ENCODE results near the gene RNF220.
"Not testable (repeated sequence)": the region's sequence is repeated elsewhere in the genome, so short reads cannot be mapped to it uniquely, and the experiment has no call there.

The RNF220 gene

DNA sequence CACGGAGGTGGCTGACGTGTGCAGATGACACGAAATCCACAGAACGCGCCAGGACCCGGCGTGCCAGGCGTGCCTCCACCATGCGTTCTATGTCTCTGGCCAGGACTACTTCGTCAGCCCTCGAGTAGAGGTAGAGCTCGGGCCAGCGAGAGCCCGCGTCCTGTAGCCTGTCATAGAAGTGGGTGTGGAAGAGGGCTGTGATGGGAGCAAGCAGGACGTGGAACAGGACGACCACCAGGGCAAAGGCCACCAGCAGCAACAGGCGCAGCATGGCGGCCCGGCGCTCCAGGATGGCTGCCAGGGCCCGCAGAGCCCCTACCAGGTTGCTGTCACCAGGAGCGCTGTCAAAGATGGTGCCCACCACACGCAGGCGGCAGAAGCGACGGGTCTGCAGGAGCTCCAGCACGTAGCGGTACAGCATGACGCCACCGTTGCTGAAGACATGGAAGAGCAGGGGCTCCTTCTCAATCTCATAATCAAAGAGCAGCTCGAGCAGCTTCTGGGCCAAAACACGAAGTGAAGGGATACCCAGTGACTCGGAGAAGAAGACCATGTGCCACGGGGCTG lies 249.6 kb downstream of the RNF220 start:
- DNase-seq (ENCODE audit: low read depth): no peak

DNA sequence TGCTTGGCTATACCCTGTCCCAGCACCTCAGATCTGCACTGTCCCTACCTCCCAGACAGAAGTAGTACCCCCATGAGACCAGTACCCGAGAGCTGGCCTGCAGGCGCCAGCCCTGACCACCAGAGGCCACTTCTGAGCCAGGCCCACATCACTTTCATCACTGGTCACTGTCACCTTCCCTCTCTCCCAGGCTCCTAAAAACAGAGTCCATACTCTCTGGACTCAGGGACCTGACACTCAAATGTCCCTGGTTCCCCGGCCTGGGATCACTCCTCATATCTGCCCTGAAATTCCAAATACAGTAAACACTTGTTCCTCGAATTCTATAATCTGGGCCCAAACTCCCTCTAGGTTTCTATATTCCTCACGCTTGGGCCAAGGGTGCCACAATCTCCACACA lies 250.6 kb downstream of the RNF220 start:
- no peak for DNase-seq (ENCODE audit: low read depth)

DNA sequence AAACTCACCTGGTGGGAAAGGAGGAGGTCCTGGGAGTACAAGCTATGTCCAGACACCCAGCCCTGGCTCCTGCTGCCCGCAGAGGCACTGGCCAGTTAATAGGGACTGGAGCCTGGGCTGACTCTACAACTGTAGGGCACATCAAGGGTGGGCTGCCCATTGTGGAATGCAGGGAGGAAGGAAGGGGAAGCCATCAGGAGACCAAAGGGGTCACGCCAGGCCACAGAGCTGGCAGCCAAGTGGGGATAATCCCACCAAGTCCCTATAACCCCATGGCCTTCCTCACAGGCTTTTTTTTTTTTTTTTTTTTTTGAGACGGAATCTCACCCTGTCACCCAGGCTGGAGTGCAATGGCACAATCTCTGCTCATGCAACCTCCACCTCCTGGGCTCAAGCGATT lies 254.5 kb downstream of the RNF220 start:
- no peak for DNase-seq (ENCODE audit: low read depth)

DNA sequence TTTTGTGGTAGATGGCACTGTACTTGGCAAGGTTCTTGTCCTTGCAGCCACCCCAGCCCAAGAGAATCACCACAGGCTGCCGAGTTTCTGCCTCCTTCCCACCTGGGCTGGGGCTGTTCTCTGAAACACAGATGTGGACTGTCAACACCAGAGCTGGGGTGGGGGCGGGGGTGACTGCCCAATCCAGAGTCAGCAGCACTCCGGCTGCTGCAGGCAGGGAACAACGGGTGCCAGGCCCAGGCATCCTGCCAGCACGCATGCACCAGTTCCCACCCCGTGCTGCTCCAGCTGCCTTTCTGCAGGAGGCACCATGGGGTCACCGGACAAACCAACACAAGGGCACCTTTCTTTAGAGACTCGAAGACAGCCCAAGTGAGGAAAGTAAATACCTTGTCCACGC lies 255.1 kb downstream of the RNF220 start:
- DNase-seq (ENCODE audit: low read depth): no peak

DNA sequence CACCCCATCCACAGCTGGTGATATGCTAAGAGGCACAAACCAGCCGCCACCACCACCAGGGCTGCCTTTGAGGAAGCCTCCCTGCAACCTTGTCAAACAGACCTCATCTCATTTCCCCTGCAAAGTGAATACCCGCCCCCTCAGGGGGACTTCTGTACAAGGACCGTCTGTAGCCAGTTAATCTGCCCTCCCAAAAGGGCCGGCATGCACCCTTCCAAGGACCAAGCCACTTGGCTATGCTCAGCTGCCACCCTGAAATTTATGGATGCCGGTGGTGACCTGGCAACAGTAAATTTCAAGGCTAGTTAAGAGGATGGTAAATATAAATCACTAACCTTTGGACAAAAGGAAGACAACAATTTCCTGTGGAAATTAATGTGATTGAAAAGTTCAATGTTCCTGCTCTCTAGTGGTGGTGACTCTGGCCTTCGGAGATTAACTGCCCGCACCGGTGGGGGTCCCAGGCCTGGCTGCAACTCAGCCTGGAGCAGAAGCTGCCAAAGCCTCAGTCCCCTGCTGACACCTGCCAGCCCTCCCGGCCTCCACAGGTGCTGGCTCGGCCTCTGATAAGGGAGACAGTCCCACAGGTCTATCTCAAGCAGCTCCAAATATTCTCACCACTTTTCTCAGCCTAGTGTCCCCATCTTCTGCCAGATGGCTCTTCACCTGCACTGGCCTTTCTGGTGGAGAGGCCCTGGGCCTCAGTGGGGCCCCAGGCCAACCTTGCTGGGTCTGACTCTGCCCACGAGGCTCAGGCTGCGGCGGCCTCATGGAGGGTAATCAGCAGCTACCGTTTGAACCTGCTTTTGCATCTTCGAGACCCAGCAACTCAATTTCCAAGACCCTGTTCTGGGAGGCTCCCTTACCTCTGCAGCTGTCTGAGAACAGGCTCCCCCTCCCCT lies 257.0 kb downstream of the RNF220 start:
- DNase-seq (ENCODE audit: low read depth): no peak

DNA sequence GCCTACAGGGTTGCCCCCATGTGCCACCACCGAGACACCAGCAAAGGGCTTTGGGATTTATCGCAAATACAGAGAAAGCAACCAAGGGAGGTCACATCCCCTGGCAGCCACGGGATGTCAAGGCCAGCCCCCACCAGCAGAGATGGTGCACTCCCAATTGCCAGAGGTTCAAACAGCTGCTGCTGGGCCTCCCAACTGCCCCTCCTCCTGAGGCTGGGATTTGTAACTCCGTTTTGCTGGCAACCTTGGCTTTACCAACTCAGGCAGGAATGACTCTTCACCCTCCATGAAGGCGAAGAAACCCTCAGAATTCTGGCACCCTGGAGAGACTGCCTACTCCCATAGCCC lies 257.6 kb downstream of the RNF220 start:
- DNase-seq (ENCODE audit: low read depth): no peak

DNA sequence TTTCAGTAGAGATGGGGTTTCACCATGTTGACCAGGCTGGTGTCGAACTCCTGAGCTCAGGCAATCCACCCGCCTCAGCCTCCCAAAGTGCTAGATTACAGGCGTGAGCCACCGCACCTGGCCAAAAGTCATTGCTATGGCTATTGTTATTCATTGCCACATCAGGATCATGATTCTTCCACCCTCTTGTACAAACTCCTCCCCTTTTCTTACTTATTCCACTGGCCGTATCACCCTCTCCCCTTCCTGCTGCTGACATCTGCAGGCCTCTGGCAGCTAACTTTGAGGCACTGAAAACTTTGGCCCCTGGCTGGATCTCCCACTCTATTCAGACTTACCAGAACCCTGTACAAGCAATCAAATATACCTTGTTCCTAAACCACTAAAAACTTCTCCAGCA lies 258.4 kb downstream of the RNF220 start:
- no peak for DNase-seq (ENCODE audit: low read depth)

DNA sequence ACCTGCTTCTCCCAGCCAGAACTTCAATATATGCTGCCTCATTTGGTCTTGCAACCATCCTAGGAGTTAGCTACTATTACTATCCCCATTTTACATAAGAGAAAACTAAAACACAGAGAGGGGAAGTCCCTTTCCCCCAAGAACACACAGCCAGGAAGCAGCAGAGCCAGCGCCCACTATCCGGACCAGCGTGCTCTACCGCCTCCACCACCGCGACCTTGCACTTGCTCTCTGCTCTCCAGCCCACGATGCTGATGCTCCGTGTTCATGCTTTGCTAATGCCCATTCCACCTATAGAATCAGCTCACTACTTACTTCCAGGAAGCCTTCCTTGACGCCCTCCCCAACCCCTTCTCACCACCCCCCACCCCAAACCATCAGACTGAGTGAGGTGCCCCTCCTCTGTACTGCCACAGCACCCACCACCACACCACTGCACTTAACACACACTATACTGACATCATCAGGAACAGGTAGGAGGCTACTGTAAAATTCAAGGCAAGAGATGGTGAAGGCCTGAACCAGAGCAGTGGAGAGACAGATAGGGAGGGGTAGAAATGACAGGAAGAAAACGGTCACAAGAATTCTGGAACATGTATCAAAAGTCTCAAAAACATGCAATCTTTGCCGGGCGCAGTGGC lies 259.8 kb downstream of the RNF220 start:
- no peak for DNase-seq (ENCODE audit: low read depth)

DNA sequence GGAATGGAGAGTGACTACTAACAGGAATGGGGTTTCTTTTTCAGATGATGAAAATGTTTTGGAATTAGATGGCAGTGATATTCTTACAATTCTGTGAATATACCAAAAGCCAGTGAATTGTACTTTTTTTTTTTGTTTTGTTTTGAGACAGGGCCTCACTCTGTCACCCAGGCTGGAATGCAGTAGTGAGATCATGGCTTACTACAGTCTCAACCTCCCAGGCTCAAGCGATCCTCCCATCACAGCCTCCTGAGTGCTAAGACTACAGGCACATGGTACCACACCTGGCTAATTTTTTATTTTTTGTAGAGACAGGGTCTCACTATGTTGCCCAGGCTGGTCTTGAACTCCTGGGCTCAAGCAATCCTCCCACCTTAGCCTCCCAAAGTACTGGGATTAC lies 261.7 kb downstream of the RNF220 start:
- DNase-seq (ENCODE audit: low read depth): not testable (repeated sequence)

DNA sequence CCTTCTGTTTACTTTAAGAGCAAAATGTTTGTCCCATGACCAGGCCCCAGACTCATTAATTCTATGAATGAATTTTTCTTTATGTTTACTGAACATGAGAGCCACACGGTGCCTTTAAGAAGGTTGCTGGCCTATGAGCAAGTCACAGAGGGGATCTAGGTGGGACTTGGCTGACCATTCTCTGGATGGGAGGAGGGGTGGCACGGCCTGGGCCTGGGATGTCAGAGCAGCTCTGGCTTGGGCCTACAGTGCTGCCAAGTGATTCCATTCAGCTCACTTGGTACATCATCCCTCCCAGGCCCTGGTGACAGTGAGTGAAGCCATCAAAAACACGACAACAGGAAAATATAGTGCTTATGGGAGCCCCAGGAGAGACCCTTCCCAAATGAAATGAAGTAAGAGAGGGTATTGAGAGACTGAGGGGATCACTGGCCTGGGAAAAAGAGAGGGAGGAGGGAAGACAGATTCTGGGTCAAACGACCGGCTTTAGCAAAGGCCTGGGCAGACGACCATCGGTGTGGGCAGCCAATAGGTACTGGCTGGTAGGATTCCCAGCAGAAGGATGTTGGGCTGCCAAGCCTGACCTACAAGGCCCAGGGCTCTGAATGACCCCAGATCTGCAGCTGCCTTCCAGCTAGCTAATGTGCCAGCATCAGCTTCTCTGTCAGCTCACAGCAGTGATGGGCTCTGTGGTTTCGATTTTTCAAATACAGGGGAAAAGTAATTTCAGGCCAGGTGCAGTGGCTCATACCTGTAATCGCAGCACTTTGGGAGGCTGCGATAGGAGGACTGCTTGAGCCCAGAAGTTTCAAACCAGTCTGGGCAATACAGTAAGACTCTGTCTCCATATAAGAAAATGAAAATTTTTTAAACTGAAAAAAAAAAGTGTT lies 265.9 kb downstream of the RNF220 start:
- DNase-seq (ENCODE audit: low read depth): no peak

DNA sequence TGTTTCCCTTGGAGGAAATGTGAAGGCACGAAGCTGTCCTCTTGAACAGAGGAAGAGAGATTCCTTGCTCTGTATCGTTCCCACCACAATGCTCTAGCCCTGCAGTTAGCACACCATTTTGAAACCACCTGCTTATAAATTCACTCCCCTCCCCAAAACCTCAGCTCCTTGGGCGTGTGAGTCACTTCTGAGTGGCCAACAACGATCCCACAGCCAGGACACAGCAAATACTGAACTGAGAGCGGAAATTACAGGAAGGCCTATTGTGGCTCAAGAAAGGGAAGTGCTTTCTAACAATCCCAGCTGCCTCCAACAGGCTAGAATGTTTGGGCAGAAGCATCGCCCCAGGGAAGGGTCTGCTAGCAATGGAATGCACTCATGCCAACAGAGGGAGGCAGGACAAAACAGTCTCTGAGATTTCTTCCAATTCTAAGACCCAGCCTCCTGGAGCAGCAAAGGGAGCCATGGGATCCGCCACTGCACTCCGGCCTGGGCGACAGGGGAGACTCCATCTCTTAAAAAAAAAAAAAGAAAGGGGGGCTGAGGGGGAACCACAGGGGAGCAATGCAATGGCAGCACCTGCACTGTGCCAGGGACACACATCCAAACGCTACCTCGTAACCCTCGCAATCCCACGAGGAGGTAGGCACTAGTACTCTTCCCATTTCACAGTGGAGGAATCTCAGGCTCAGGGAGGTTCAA lies 267.4 kb downstream of the RNF220 start:
- DNase-seq (ENCODE audit: low read depth): no peak

DNA sequence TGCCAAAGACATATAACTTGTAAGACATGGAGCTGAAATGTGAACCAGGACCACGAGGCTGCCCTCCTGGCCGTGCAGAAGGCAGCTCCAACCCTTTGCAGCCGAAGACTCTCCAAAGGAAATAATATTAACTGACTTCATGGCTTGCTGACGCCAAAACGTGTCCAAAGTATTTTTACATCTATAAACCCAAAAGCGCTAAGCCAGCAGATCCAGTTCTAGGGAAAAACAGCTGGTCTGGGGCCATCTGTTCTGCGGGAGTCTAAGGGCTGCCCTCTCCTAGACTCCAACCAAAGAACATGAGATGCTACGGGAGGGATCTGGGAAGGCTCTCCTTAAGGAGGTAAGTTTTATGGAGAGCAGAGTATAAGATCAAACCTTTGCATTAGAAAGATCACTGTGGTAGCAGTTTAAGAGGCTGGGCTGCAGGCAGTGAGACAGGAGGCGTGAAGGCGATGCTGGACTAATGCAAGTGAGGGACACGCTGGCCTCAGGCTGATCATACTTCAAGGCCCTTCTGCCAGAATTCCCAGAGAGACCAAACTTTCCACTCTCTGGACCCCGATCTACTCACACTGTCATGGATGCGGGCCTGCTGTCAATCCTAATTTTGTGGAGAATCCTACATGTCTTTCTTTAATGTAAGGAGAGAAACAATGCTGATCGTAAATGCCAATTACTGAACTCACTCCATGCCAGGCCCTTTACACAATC lies 268.1 kb downstream of the RNF220 start:
- no peak for DNase-seq (ENCODE audit: low read depth)

DNA sequence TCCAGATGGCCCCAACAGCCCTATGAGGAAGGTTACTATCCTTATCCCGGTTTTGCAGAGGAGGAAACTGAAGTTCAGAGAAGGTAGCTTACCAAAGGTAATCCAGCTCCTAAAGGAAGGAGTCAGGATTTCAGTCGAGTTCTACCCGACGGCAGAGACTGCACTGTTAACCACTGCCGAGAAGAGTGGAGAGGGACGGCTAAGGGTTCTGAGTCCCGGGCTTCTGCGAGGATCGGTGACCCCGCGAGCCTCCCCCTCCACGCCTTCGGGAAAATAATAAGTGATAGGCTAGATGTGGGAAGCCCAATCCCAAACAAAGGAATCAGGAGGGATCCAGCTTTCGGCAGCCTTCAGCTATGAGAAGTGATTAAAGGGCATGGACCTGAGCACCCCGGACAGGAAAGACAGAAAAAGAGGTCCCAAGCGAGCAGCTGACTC lies 268.6 kb downstream of the RNF220 start:
- DNase-seq (ENCODE audit: low read depth): no peak

DNA sequence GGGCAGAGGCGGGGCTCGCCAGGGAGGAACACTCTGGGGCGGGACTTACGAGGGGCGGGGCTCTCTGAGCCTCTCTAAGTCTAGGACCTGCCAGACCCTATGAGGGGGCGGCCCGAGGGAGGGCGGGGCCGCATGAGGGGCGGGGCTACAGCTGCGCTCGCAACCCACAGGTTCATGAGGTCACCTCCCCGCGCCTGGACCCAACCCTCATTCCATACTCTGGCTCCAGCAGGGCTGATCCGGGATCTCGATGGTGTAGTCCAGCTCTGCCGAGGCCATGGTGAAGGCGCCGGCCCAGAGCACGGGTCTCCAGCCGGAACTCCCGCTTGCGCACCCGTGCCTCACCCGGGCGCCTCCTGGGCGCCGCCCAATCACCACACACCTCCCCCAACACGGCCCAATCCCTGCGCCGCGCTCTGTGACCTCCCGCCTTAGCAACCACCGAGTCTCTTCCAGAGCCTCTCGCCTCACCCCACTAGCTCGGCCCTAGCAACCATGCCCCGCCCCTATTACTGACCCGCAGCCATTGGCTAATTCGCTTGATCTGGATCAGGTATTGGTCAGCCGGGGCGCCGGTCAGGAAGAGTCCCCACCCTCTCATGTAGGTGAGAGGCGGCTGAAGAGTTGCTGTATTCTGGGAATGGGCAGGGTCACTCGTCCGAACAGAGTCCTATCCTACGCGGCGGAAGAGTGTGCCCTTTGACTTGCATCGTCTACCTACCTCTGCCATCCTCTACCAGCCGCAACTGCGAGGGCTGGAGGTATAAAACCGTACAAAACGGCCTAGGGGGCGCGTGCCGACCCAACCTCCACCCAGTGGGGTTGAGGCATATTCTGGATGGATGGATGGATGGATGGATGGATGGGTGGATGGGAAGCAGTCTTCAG lies 269.3 kb downstream of the RNF220 start, which contains the start of the genes ARMH1 and TMEM53:
Gene ARMH1, plus strand, starts transcription at position 602 of the 888 bp plus-strand sequence. CDS start 14,984 bp downstream, outside the sequence.
Gene TMEM53, minus strand, starts transcription at position 369 of the 888 bp plus-strand sequence. Its CDS starts 90 bp downstream, at position 279.
- peak; percentile 95 for DNase-seq (ENCODE audit: low read depth)

DNA sequence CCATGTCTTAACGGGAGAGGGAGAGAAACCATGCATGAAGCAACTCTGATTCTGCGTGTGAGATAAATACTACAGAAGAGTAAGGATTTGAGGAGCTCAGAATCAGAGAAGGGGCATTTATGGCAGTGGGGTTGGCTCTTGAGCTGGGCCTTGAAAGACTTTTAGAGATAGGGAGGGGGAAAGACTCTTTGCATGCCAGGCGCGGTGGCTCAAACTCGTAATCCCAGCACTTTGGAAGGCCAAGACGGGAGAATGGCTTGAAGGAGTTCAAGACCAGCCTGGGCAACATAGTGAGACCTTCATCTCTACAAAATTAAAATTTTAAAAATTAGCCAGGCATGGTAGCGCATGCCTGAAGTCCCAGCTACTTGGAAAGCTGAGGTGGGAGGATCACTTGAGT lies 270.1 kb downstream of the RNF220 start:
- no peak for DNase-seq (ENCODE audit: low read depth)

DNA sequence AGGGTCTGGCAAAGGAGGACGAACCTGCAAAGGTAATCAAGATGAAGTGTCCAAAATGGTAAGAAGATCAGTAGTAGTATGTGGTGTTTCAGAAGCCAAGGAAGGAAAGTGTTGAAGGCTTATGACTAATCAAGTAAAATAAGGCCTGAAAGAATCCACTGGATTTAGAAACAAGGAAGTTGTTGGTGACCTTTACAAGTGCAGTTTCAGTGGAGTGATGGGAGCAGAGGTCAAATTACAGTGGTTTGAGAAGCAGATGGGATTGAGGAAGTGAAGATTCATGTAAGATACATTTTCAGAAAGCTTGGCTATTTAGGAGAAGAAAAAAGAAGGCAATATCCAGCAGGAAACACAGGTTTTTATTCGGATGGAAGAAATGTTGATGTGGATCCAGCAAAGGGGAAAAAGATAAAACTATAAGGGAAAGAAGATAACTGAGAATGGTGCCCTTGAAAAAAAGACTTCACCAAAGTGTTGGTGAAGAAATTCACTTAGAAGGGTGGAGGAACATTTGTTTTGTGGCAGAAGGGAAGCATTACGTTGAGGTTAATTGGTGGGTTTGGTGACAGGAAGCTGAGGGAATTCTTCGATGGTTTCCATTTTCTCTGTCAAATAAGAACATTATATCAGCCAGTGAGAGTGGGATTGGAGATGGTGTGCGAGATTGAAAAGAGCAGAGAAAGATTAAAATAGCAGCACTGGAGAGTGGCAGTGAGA lies 271.6 kb downstream of the RNF220 start:
- DNase-seq (ENCODE audit: low read depth): no peak

DNA sequence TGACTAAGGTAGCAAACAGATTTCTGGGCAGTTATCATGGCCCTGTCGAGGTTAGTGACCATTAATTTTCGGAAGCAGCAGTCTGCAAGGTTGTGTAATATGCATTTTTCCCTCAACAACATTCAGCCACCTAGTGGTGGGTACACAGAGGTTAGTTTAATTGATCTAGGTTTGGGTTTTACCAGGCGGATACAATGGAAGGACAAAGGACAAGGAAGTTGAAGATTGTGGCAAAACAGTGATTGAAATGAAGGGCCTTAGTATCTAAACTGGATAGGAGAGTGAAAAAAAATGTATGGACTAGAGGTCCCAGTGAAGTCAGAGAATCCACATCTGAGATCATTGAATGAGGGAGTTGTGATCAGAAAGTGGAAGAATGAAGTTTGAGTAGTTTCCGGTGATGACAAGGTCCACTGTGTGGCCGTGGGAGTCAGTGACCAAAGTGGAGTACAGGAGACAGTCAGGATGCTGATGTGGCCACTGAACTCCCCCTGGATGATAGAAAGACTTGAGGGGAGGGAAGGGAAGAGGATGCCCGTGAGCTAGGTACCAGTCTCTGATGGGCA lies 272.2 kb downstream of the RNF220 start:
- DNase-seq (ENCODE audit: low read depth): no peak

DNA sequence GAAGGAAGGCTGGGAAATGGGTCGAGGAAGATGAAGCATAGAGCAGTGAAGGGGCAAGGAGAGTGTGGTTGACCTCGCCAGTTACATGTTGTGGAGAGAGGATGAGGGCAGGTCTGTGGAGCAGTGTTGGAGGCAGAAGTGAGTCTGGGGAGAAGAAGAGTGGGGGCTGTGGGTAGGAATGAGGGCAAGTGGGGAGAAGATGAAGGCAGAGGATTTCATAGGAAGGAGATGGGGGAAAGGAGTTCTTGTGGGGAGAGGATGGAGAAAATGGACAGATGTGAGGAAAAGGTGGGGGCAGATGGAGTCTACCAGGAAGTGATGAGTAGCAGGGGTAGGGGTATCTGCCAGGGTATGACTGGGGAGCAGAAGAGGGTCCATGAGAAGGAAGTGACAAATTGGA lies 273.1 kb downstream of the RNF220 start:
- DNase-seq (ENCODE audit: low read depth): no peak

DNA sequence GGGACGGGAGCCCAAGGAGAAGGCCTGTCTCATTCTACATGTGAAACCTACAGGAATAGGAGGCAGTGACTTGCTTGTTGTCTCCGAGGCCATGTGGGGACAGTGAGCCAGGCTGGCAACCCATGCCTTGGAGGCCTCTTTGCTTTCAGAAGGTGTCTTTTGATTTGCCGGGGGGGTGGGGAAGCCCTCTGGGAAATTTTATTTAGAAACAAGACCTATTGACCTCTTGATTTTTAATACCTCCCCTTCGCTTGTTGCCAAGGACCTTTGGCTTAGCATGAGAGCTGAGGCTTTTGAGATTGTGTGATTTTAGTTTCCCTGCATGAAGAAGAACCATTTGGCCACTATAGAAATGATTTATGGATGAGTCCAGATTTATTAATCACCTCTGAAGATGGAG lies 273.6 kb downstream of the RNF220 start:
- DNase-seq (ENCODE audit: low read depth): no peak
